ENCODE results near the gene SHTN1.

SHTN1 gene

GRCh38 chr10:116880716-116881482 is 124.1 kb downstream of the SHTN1 start:
- ChIA-PET CTCF (interaction anchor here (0.6 kb wide), 1 partner anchor 94 kb away, joined by 3 read pairs; no protein-coding TSS in a partner anchor), POLR2A (no interaction called here)
- H3K4me3 ChIP-seq (ENCODE audit: low read depth, low read length), result no peak overlapping the region
- TF ChIP-seq, protein P1, sequence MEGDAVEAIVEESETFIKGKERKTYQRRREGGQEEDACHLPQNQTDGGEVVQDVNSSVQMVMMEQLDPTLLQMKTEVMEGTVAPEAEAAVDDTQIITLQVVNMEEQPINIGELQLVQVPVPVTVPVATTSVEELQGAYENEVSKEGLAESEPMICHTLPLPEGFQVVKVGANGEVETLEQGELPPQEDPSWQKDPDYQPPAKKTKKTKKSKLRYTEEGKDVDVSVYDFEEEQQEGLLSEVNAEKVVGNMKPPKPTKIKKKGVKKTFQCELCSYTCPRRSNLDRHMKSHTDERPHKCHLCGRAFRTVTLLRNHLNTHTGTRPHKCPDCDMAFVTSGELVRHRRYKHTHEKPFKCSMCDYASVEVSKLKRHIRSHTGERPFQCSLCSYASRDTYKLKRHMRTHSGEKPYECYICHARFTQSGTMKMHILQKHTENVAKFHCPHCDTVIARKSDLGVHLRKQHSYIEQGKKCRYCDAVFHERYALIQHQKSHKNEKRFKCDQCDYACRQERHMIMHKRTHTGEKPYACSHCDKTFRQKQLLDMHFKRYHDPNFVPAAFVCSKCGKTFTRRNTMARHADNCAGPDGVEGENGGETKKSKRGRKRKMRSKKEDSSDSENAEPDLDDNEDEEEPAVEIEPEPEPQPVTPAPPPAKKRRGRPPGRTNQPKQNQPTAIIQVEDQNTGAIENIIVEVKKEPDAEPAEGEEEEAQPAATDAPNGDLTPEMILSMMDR (IDR thresholded peaks at IDR 0.05; ENCODE audit: insufficient read depth, low read length, missing control alignments), result no peak
- no peak for DNase-seq (ENCODE audit: low read depth, low spot score)

DNA sequence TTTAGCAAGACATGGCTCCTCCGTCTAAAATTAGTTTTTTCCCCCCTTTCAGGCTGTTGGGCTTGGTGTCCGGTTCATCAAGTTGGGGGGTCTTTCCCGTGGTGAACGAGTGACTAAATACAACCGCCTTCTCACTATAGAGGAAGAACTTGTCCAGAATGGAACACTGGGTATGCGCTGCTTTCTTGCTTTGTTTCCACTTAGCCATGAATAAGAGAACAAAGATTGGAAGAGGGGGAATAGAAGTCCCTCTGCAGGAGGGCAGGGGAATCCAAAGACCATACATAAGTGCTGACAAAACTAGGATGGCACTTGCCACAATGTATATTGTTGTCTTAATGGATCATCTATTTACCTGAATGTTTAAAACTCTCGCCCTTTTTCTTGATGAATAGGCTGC is 125.2 kb downstream of the SHTN1 start:
- DNase-seq (ENCODE audit: low read depth, low spot score), result no peak
- CTCF ChIA-PET, result no interaction called here
- TF ChIP-seq, protein P1 (IDR thresholded peaks at IDR 0.05; ENCODE audit: insufficient read depth, low read length, missing control alignments), result no peak
- POLR2A ChIA-PET, result no interaction called here
- no peak overlapping the region for H3K4me3 ChIP-seq (ENCODE audit: low read depth, low read length)

DNA sequence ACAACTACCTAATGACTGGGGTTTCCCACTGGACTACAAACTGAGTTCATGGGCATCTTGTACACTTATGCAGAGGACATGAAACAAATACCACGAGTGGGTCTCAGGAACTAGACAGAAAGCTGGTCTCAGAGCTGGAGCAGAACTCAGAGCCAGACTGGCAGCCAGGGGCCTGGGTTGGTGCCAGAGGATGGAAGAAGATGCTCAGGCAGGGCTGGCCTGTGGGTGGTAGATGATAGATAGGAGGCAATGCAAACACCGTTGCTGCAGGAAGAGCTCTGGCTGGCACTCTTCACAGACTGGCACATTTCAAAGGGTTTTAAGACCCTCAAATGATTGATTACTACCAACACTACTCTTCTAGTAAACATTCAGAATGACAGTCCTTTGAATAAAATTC is 126.9 kb downstream of the SHTN1 start:
- TF ChIP-seq, protein P1 (IDR thresholded peaks at IDR 0.05; ENCODE audit: insufficient read depth, low read length, missing control alignments), result no peak
- ChIA-PET POLR2A (no interaction called here), CTCF (no interaction called here)
- no peak overlapping the region for H3K4me3 ChIP-seq (ENCODE audit: low read depth, low read length)
- DNase-seq (ENCODE audit: low read depth, low spot score), result no peak

GRCh38 chr10:116877391-116877790 is 127.6 kb downstream of the SHTN1 start:
- TF ChIP-seq, protein P1 (IDR thresholded peaks at IDR 0.05; ENCODE audit: insufficient read depth, low read length, missing control alignments), result no peak
- POLR2A ChIA-PET, result no interaction called here
- CTCF ChIA-PET, result no interaction called here
- no peak for DNase-seq (ENCODE audit: low read depth, low spot score)
- no peak overlapping the region for H3K4me3 ChIP-seq (ENCODE audit: low read depth, low read length)

DNA sequence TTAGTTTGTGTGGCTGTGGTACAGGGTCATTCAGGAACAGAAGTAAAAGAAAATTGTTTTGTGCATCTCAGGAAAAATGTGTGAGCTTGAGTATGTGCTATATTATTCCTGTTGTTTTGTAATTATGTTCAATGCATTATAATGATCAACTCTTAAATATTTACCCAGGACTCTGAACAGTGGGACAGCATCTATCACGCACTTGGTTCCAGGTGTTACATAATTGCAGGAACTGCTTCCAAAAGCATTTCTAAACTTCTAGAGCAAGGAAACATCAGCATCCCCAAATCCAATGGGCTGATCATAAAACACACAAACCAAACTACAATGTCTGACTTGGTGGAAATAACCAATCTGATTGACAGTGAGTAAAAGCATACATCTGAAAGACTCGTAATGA is 129.1 kb downstream of the SHTN1 start:
- ChIA-PET POLR2A (no interaction called here), CTCF (interaction anchor here (1.1 kb wide), 1 partner anchor 14 kb away, joined by 3 read pairs; no protein-coding TSS in a partner anchor)
- DNase-seq (ENCODE audit: low read depth, low spot score), result no peak
- TF ChIP-seq, protein P1 (IDR thresholded peaks at IDR 0.05; ENCODE audit: insufficient read depth, low read length, missing control alignments), result no peak
- H3K4me3 ChIP-seq (ENCODE audit: low read depth, low read length), result no peak overlapping the region

- TF ChIP-seq, protein P1 (IDR thresholded peaks at IDR 0.05; ENCODE audit: insufficient read depth, low read length, missing control alignments), result no peak
- no peak overlapping the region for H3K4me3 ChIP-seq (ENCODE audit: low read depth, low read length)
- ChIA-PET CTCF (no interaction called here), POLR2A (no interaction called here)
- no peak for DNase-seq (ENCODE audit: low read depth, low spot score)
Measured at GRCh38 chr10:116873134-116873533, 131.9 kb downstream of the SHTN1 start.
